ENCODE results near the gene DNM3.
"Not testable (repeated sequence)": the region's sequence is repeated elsewhere in the genome, so short reads cannot be mapped to it uniquely, and the experiment has no call there.

DNM3 gene

DNA sequence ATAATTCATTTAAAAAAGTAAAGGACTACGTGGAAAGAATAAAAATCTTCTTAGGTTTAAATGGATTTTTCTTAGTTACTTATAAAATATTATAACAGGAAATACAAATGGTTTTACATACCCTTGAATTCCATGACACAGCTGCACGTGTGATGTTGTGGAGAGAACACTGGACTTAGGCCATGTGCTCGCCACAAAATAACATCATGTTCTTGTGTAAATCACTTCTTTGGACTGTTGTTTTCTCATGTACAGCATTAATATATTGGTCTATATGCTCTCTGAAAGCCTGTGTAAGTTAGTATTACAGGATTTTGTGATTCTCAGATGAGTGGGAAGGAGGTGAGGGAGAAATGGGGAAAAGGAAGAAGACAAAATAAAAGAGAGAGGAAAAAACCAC, 228.2 kb downstream of the DNM3 start:
- Mint-ChIP-seq H3K9me3 (no peaks in the 10 kb centered on the region), H3K36me3 (ENCODE audit: low read depth) (no peaks in the 10 kb centered on the region), H3K4me1 (peaks cover 29% of the 10 kb centered on the region), H3K27me3 (ENCODE audit: low read depth) (no peaks in the 10 kb centered on the region), H3K27ac (peak overlapping the region; percentile 90 to 98 (median 98)), H3K4me3 (peak overlapping the region in 2 of 3 experiments; percentile 17 to 67)
- TF ChIP-seq, protein P1, sequence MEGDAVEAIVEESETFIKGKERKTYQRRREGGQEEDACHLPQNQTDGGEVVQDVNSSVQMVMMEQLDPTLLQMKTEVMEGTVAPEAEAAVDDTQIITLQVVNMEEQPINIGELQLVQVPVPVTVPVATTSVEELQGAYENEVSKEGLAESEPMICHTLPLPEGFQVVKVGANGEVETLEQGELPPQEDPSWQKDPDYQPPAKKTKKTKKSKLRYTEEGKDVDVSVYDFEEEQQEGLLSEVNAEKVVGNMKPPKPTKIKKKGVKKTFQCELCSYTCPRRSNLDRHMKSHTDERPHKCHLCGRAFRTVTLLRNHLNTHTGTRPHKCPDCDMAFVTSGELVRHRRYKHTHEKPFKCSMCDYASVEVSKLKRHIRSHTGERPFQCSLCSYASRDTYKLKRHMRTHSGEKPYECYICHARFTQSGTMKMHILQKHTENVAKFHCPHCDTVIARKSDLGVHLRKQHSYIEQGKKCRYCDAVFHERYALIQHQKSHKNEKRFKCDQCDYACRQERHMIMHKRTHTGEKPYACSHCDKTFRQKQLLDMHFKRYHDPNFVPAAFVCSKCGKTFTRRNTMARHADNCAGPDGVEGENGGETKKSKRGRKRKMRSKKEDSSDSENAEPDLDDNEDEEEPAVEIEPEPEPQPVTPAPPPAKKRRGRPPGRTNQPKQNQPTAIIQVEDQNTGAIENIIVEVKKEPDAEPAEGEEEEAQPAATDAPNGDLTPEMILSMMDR (IDR thresholded peaks at IDR 0.05; ENCODE audit: unreplicated experiment in 3 of 3) = no peak

GRCh38 chr1:172070055-172070454, 228.8 kb downstream of the DNM3 start:
- peaks cover 29% of the 10 kb centered on the region for H3K4me1 Mint-ChIP-seq
- no peaks in the 10 kb centered on the region for H3K27me3 Mint-ChIP-seq (ENCODE audit: low read depth)
- H3K27ac Mint-ChIP-seq = peak overlapping the region; percentile 90 to 98 (median 98)
- peaks cover 4% of the 10 kb centered on the region for H3K9me3 Mint-ChIP-seq
- no peak overlapping the region for H3K4me3 Mint-ChIP-seq
- TF ChIP-seq, protein P1 (IDR thresholded peaks at IDR 0.05; ENCODE audit: unreplicated experiment in 3 of 3) = no peak
- peaks cover 4% of the 10 kb centered on the region for H3K36me3 Mint-ChIP-seq (ENCODE audit: low read depth)

GRCh38 chr1:172071746-172072145, 230.4 kb downstream of the DNM3 start:
- H3K4me1 Mint-ChIP-seq = peaks cover 29% of the 10 kb centered on the region
- peaks cover 6% of the 10 kb centered on the region for H3K36me3 Mint-ChIP-seq (ENCODE audit: low read depth)
- TF ChIP-seq, protein P1 (IDR thresholded peaks at IDR 0.05; ENCODE audit: unreplicated experiment in 3 of 3) = no peak
- H3K27me3 Mint-ChIP-seq (ENCODE audit: low read depth) = no peaks in the 10 kb centered on the region
- peaks cover 16% of the 10 kb centered on the region for H3K9me3 Mint-ChIP-seq
- peak overlapping the region in 2 of 3 experiments; percentile 3 to 34 for H3K4me3 Mint-ChIP-seq
- peak overlapping the region; percentile 90 to 98 (median 98) for H3K27ac Mint-ChIP-seq

- not testable (repeated sequence) for H3K27me3 Mint-ChIP-seq (ENCODE audit: low read depth); H3K27ac Mint-ChIP-seq; H3K4me3 Mint-ChIP-seq
- Mint-ChIP-seq H3K4me1 (peaks cover 26% of the 10 kb centered on the region), H3K36me3 (ENCODE audit: low read depth) (peaks cover 14% of the 10 kb centered on the region), H3K9me3 (peaks cover 36% of the 10 kb centered on the region)
Measured at GRCh38 chr1:172079859-172080258, 238.6 kb downstream of the DNM3 start.

GRCh38 chr1:172083191-172083590, 241.9 kb downstream of the DNM3 start:
- TF ChIP-seq, protein P1 (IDR thresholded peaks at IDR 0.05; ENCODE audit: unreplicated experiment in 3 of 3) = no peak
- H3K4me3 Mint-ChIP-seq = peak overlapping the region in 1 of 3 experiments; percentile 3
- peaks cover 54% of the 10 kb centered on the region for H3K4me1 Mint-ChIP-seq
- no peaks in the 10 kb centered on the region for H3K27me3 Mint-ChIP-seq (ENCODE audit: low read depth)
- H3K9me3 Mint-ChIP-seq = peaks cover 15% of the 10 kb centered on the region
- H3K27ac Mint-ChIP-seq = peak overlapping the region; percentile 58 to 77 (median 61)
- peaks cover 6% of the 10 kb centered on the region for H3K36me3 Mint-ChIP-seq (ENCODE audit: low read depth)

DNA sequence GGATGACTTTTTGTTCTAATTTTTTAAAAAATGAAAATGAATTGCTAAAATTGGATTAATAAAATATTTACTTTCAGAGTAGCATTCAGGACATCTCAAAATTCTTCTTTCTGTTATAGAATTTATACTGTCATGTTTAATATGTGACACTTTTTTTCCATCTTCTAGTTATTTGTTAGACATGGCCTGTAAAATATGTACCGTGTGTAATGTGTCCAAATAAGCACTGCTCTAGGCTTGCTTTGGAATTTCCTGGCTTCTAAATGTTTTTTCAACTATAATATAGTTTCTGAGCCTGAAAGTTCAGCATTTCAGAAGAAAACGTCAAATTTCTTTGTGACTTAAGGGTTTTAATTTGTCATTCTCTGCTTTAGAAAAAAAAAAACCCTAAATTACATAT, 243.6 kb downstream of the DNM3 start:
- Mint-ChIP-seq H3K27ac (peak overlapping the region; percentile 77 to 91 (median 88)), H3K9me3 (peaks cover 2% of the 10 kb centered on the region), H3K4me1 (peaks cover 66% of the 10 kb centered on the region), H3K36me3 (ENCODE audit: low read depth) (no peaks in the 10 kb centered on the region), H3K27me3 (ENCODE audit: low read depth) (no peaks in the 10 kb centered on the region), H3K4me3 (no peak overlapping the region)
- TF ChIP-seq, protein P1 (IDR thresholded peaks at IDR 0.05; ENCODE audit: unreplicated experiment in 3 of 3) = no peak
